Activated CD8-positive, alpha-beta T cell treated with anti-CD3 and anti-CD28 coated beads for 36 hours (primary cell): Measurements from ENCODE around the gene RNF150. TPM values are rescaled to one million over a fixed set of nuclear protein-coding genes. Genes with fewer than 3 reads are reported as not detected.

Experiments used
- ATAC-seq: fragments of 200-7000 bp; cut with Tn5 transposase; one replicate; pipeline ENCODE4 v1.10.0; 2021; ENCODE audit warnings: mild to moderate bottlenecking, moderate library complexity
- CTCF ChIA-PET: fragments of 350-600 bp; sonication (Branson Sonifier 250); formaldehyde crosslinking; loops from one replicate; lab custom pipeline; 2021; ENCODE audit warnings: antibody characterized with exemption; lab: Charles Lee
- POLR2A ChIA-PET: fragments of 350-600 bp; sonication (Branson Sonifier 250); formaldehyde crosslinking; loops from one replicate; lab custom pipeline; 2021; ENCODE audit warnings: antibody characterized with exemption; lab: Charles Lee
- DNase-seq: peaks from one replicate; pipeline ENCODE4 v3.0.0-alpha.2; 2020
- H3K27ac Mint-ChIP-seq: one replicate; pipeline ENCODE4 v1.8.0; 2021; ENCODE audit warnings: mild to moderate bottlenecking, mixed read lengths
- H3K27me3 Mint-ChIP-seq: one replicate; pipeline ENCODE4 v1.8.0; 2021; ENCODE audit warnings: mixed read lengths
- H3K36me3 Mint-ChIP-seq: one replicate; pipeline ENCODE4 v1.8.0; 2021; ENCODE audit warnings: low read depth, mixed read lengths
- H3K4me1 Mint-ChIP-seq: one replicate; pipeline ENCODE4 v1.8.0; 2021; ENCODE audit warnings: low read depth, mixed read lengths
- H3K4me3 Mint-ChIP-seq: one replicate; pipeline ENCODE4 v1.8.0; 2021; ENCODE audit warnings: mild to moderate bottlenecking, moderate library complexity, mixed read lengths
- H3K9me3 Mint-ChIP-seq: one replicate; pipeline ENCODE4 v1.8.0; 2021; ENCODE audit warnings: mixed read lengths
- CTCF ChIP-seq: fragments of 200-600 bp; IDR thresholded peaks from one replicate; pipeline ENCODE4 v1.8.0; 2022; ENCODE audit warnings: antibody characterized with exemption, mild to moderate bottlenecking
- intact Hi-C: fragments of 100-400 bp; cut with micrococcal nuclease; formaldehyde crosslinking; loops from one replicate; pipeline ENCODE4 v1.10.0; 2022
- total RNA-seq, 2 experiments: library from RNA; stranded (reverse); gene quantifications; one replicate each; pipeline ENCODE4 v1.2.3, GENCODE V29; 2021

Gene RNF150
- total RNA-seq, 2 experiments from 2014 or later = 0.09 to 0.43 TPM

GRCh38 chr4:141131723-141132071 lies 1.6 kb downstream of the RNF150 start:
- Mint-ChIP-seq H3K36me3 (no peaks in the 10 kb centered on the region), H3K4me1 (no peaks in the 10 kb centered on the region), H3K27ac (no peak overlapping the region), H3K27me3 (peaks cover 63% of the 10 kb centered on the region), H3K4me3 (peak overlapping the region; percentile 52), H3K9me3 (no peaks in the 10 kb centered on the region)
- ATAC-seq (no peak), DNase-seq (no peak)
- POLR2A ChIA-PET = no interaction called here
- TF ChIP-seq CTCF = no peak
- intact Hi-C loops = no loop called here
- CTCF ChIA-PET = no interaction called here

GRCh38 chr4:141130947-141131605 lies 2.2 kb downstream of the RNF150 start:
- ATAC-seq (no peak), DNase-seq (no peak)
- H3K4me1 Mint-ChIP-seq = no peaks in the 10 kb centered on the region
- no peak overlapping the region for H3K27ac Mint-ChIP-seq
- intact Hi-C loops = no loop called here
- H3K9me3 Mint-ChIP-seq = no peaks in the 10 kb centered on the region
- CTCF ChIA-PET = interaction anchor here (1.5 kb wide), 1 partner anchor 260 kb away, joined by 3 read pairs; no protein-coding TSS in a partner anchor
- no peak for TF ChIP-seq CTCF
- no peak overlapping the region for H3K4me3 Mint-ChIP-seq
- POLR2A ChIA-PET = no interaction called here
- H3K36me3 Mint-ChIP-seq = no peaks in the 10 kb centered on the region
- peaks cover 61% of the 10 kb centered on the region for H3K27me3 Mint-ChIP-seq

GRCh38 chr4:141127884-141128283 lies 5.4 kb downstream of the RNF150 start:
- Mint-ChIP-seq H3K27ac (no peak overlapping the region), H3K4me1 (no peaks in the 10 kb centered on the region), H3K9me3 (no peaks in the 10 kb centered on the region), H3K27me3 (peaks cover 36% of the 10 kb centered on the region), H3K4me3 (no peak overlapping the region), H3K36me3 (no peaks in the 10 kb centered on the region)
- no peak for ATAC-seq
- DNase-seq = no peak
- intact Hi-C loops = no loop called here
- TF ChIP-seq CTCF = no peak
- ChIA-PET CTCF (no interaction called here), POLR2A (no interaction called here)

DNA sequence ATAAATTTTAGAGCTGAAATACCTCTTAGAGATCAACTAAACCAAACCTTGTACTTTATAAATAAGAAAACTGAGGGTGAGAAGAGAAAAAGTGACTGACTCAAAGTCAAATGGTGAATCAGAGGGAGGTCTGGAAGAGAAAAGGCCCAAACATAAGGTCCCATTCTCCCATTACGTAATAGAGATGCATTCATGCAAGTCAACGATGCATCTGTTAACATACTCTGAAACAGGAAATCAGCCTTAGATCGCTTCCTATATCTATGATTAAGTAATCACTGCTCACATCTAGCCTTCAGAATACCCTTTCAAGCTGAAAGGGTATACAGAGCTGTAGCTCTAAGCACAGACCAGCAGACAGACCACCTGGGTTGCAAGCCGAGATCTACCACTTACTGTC lies 6.5 kb downstream of the RNF150 start:
- Mint-ChIP-seq H3K4me1 (no peaks in the 10 kb centered on the region), H3K36me3 (no peaks in the 10 kb centered on the region), H3K27me3 (peaks cover 31% of the 10 kb centered on the region), H3K27ac (no peak overlapping the region), H3K4me3 (no peak overlapping the region), H3K9me3 (no peaks in the 10 kb centered on the region)
- DNase-seq (no peak), ATAC-seq (no peak)
- POLR2A ChIA-PET = no interaction called here
- CTCF ChIA-PET = no interaction called here
- TF ChIP-seq CTCF = no peak
- intact Hi-C loops = no loop called here

- H3K4me1 Mint-ChIP-seq = no peaks in the 10 kb centered on the region
Measured at GRCh38 chr4:141124224-141124623, 9.0 kb downstream of the RNF150 start.

More at GRCh38 chr4:141124224-141124623, 9.0 kb downstream of the RNF150 start:
- intact Hi-C loops = no loop called here
- no peak for TF ChIP-seq CTCF
- POLR2A ChIA-PET = no interaction called here
- DNase-seq (no peak), ATAC-seq (no peak)
- CTCF ChIA-PET = no interaction called here
- Mint-ChIP-seq H3K27me3 (peaks cover 11% of the 10 kb centered on the region), H3K36me3 (no peaks in the 10 kb centered on the region), H3K27ac (no peak overlapping the region), H3K4me3 (no peak overlapping the region), H3K9me3 (no peaks in the 10 kb centered on the region)
